CD14-positive monocyte (primary cell): ENCODE data around the gene BARX2. TPM values are rescaled to one million over a fixed set of nuclear protein-coding genes. Genes with fewer than 3 reads are reported as not detected.

Experiments
- DNase-seq, 3 donors: peaks; one replicate each; pipeline ENCODE4 v3.0.0-alpha.2; 2011 to 2022
- H2AFZ ChIP-seq: 2 replicates; pipeline ENCODE4 v1.6.0; 2012; ENCODE audit warnings: mild to moderate bottlenecking, low read depth, low read length, inconsistent platforms; ENCODE audit not compliant: insufficient read depth, poor library complexity, severe bottlenecking
- H3K27ac ChIP-seq, 2 donors: 1 replicate in 1 of 2; 2 replicates in 1 of 2; pipeline ENCODE4 v1.5.1; 2012 to 2013; ENCODE audit warnings: low read length in 2 of 2, control low read depth in 1 of 2, inconsistent platforms in 1 of 2, low read depth in 1 of 2, mild to moderate bottlenecking in 1 of 2
- H3K27me3 ChIP-seq, 2 donors: one replicate each; pipeline versions ENCODE4 v1.6.0 to v1.6.1; 2011 to 2013; ENCODE audit warnings: low read length in 2 of 2; ENCODE audit not compliant: control insufficient read depth in 2 of 2, insufficient read depth in 2 of 2
- H3K36me3 ChIP-seq, 2 donors: replicated peaks in 1 of 2; 1 replicate in 1 of 2; 2 replicates in 1 of 2; pipeline versions ENCODE4 v1.5.1 to v1.6.1; 2012 to 2013; ENCODE audit warnings: low read length in 2 of 2, control low read depth in 1 of 2, inconsistent platforms in 1 of 2, mild to moderate bottlenecking in 1 of 2; ENCODE audit not compliant: insufficient read depth in 2 of 2, control insufficient read depth in 1 of 2
- H3K4me1 ChIP-seq, 2 donors: 1 replicate in 1 of 2; 2 replicates in 1 of 2; pipeline versions ENCODE4 v1.5.1 to v1.6.1; 2012 to 2013; ENCODE audit warnings: low read length in 2 of 2, control low read depth in 1 of 2, inconsistent platforms in 1 of 2, mild to moderate bottlenecking in 1 of 2, moderate library complexity in 1 of 2; ENCODE audit not compliant: insufficient read depth in 2 of 2, control insufficient read depth in 1 of 2
- H3K4me2 ChIP-seq: replicated peaks from 2 replicates; pipeline ENCODE3; 2012; ENCODE audit warnings: low read length, moderate library complexity, mild to moderate bottlenecking; ENCODE audit not compliant: poor library complexity, severe bottlenecking; ENCODE audit errors: extremely low read depth
- H3K4me3 ChIP-seq, 3 experiments: fragments of 200-600 bp in 1 of 3; sonication (generic) in 1 of 3; replicated peaks in 1 of 3; 1 replicate in 2 of 3; 2 replicates in 1 of 3; pipeline ENCODE4 v1.5.1; 2011 to 2013; ENCODE audit warnings: low read length in 3 of 3, mild to moderate bottlenecking in 3 of 3, control low read depth in 2 of 3, low read depth in 2 of 3, inconsistent platforms in 1 of 3, moderate library complexity in 1 of 3
- H3K79me2 ChIP-seq: 2 replicates; pipeline ENCODE4 v1.6.0; 2012; ENCODE audit warnings: mild to moderate bottlenecking, control low read depth, inconsistent platforms, low read length, moderate library complexity; ENCODE audit not compliant: insufficient read depth
- H3K9ac ChIP-seq: 2 replicates; pipeline ENCODE4 v1.6.0; 2017; ENCODE audit warnings: low read length, mild to moderate bottlenecking; ENCODE audit not compliant: insufficient read depth, poor library complexity, severe bottlenecking
- H3K9me3 ChIP-seq, 2 donors: replicated peaks in 1 of 2; 1 replicate in 1 of 2; 2 replicates in 1 of 2; pipeline versions ENCODE4 v1.5.1 to v1.6.1; 2012 to 2013; ENCODE audit warnings: low read length in 2 of 2, control low read depth in 1 of 2; ENCODE audit not compliant: control insufficient read depth in 1 of 2, insufficient read depth in 1 of 2
- H4K20me1 ChIP-seq: 2 replicates; pipeline ENCODE4 v1.6.0; 2012; ENCODE audit warnings: mild to moderate bottlenecking, low read length, control low read depth, moderate library complexity; ENCODE audit not compliant: insufficient read depth
- H3K27ac Mint-ChIP-seq, 7 donors: one replicate each; pipeline ENCODE4 v1.8.0; 2020; ENCODE audit warnings: mild to moderate bottlenecking in 7 of 7, mixed read lengths in 7 of 7, moderate library complexity in 6 of 7, inconsistent platforms in 2 of 7
- H3K27me3 Mint-ChIP-seq, 3 donors: one replicate each; pipeline ENCODE4 v1.8.0; 2021 to 2022; ENCODE audit warnings: low read depth in 3 of 3, mild to moderate bottlenecking in 3 of 3, mixed read lengths in 3 of 3, moderate library complexity in 3 of 3, inconsistent platforms in 1 of 3
- H3K36me3 Mint-ChIP-seq, 2 donors: one replicate each; pipeline ENCODE4 v1.8.0; 2020; ENCODE audit warnings: mixed read lengths in 2 of 2, inconsistent platforms in 1 of 2, mild to moderate bottlenecking in 1 of 2
- H3K4me1 Mint-ChIP-seq: one replicate; pipeline ENCODE4 v1.8.0; 2020; ENCODE audit warnings: mild to moderate bottlenecking, mixed read lengths
- H3K4me3 Mint-ChIP-seq, 2 donors: one replicate each; pipeline ENCODE4 v1.8.0; 2020; ENCODE audit warnings: mild to moderate bottlenecking in 2 of 2, mixed read lengths in 2 of 2, moderate library complexity in 1 of 2
- H3K9me3 Mint-ChIP-seq, 7 donors: one replicate each; pipeline ENCODE4 v1.8.0; 2020 to 2022; ENCODE audit warnings: mixed read lengths in 7 of 7, mild to moderate bottlenecking in 6 of 7, moderate library complexity in 6 of 7, inconsistent platforms in 2 of 7
- CTCF ChIP-seq: fragments of 200-600 bp; IDR thresholded peaks from one replicate; pipeline ENCODE4 v1.8.0; 2022; ENCODE audit warnings: antibody characterized with exemption, mild to moderate bottlenecking
- WGBS: methylation state at CpG from one replicate; pipeline ENCODE4 v1.1.5; 2013; ENCODE audit warnings: missing lambda C conversion rate; ENCODE audit not compliant: insufficient coverage; 5-methylcytosine and 5-hydroxymethylcytosine counted together
- intact Hi-C, 2 donors: fragments of 100-400 bp; cut with micrococcal nuclease; formaldehyde crosslinking; loops; one replicate each; pipeline versions ENCODE4 v1.15.0 to v1.15.1; 2023
- polyA plus RNA-seq, 3 donors: library from polyadenylated mRNA; depleted of rRNA in 1 of 3; unstranded in 2 of 3; stranded (reverse) in 1 of 3; fragments of 300-500 nt in 2 of 3; fragments of >200 nt in 1 of 3; fragmentation: Illumina TruSeq in 2 of 3; gene quantifications; 1 replicate in 2 of 3; 2 replicates in 1 of 3; pipeline ENCODE4 v1.2.3, GENCODE V29; 2012 to 2021

Gene BARX2
- polyA plus RNA-seq, 3 donors, result not detected

DNA sequence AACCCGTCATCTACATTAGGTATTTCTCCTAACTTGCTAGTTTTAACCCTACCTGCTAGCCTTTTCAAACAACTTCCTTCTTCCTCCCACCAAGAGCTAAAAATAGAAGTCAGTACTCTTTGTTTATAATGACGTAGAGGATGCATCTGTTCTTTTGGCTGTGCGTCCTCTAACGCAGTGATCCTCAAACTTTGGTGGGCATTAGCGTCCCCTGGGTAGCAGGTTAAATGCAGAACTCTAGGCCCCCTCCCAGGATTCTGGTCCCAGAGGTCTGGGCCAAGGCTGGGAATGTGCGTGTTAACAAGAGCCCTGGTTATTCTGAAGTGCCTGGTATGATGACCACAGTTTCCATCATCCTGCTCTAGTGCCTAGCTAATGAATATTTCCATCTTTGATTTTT lies 67.6 kb downstream of the BARX2 start:
- Histone ChIP-seq H3K79me2 (no peaks in the 10 kb centered on the region), H3K36me3 (no peaks in the 10 kb centered on the region), H3K9me3 (no peaks in the 10 kb centered on the region), H3K9ac (no peak overlapping the region), H3K4me2 (no peak overlapping the region), H2AFZ (no peak overlapping the region), H3K4me1 (no peaks in the 10 kb centered on the region), H4K20me1 (no peaks in the 10 kb centered on the region), H3K27me3 (no peaks in the 10 kb centered on the region), H3K4me3 (no peak overlapping the region), H3K27ac (no peak overlapping the region)
- TF ChIP-seq CTCF, result no peak
- Mint-ChIP-seq H3K36me3 (no peaks in the 10 kb centered on the region), H3K4me3 (peak overlapping the region in 1 of 2 donors; percentile 10), H3K27me3 (peaks cover 0 to 1% (median 0%) of the 10 kb centered on the region in 3 donors), H3K4me1 (no peaks in the 10 kb centered on the region), H3K27ac (no peak overlapping the region), H3K9me3 (peaks cover 0 to 9% (median 5%) of the 10 kb centered on the region in 7 donors)
- no peak for DNase-seq
- intact Hi-C loops, result no loop called here
- WGBS, result 0% methylated on average over 4 of the region's 6 CpGs

DNA sequence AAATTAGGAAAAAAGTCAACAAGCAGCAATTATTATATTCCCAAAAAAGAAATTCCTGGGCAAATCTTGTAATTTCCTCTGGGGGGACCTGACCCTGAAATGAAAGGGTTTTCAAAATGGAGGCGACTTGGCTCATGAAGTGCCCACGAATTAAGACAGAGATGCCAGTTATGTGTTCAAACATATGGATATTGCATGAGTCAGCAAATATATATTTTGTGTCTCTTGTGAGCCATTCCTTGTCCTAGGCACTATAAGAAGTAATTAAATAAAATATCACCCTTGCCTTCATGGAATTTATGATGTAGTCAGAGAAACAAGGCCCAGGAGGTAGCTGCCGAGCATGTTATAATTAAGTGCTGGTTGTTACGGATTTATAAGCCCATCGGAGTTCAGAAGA lies 68.6 kb downstream of the BARX2 start:
- Histone ChIP-seq H3K79me2 (no peaks in the 10 kb centered on the region), H3K9ac (no peak overlapping the region), H3K36me3 (no peaks in the 10 kb centered on the region), H4K20me1 (no peaks in the 10 kb centered on the region), H3K4me1 (no peaks in the 10 kb centered on the region), H3K4me2 (no peak overlapping the region), H3K27me3 (no peaks in the 10 kb centered on the region), H3K9me3 (no peaks in the 10 kb centered on the region), H2AFZ (no peak overlapping the region), H3K4me3 (no peak overlapping the region), H3K27ac (no peak overlapping the region)
- Mint-ChIP-seq H3K27me3 (peaks cover 0 to 1% (median 0%) of the 10 kb centered on the region in 3 donors), H3K4me1 (no peaks in the 10 kb centered on the region), H3K9me3 (peaks cover 0 to 10% (median 5%) of the 10 kb centered on the region in 7 donors), H3K4me3 (no peak overlapping the region), H3K36me3 (no peaks in the 10 kb centered on the region), H3K27ac (no peak overlapping the region)
- TF ChIP-seq CTCF, result no peak
- intact Hi-C loops, result no loop called here
- WGBS, result 96% methylated on average over 3 of the region's 5 CpGs
- DNase-seq, result no peak
